ENCODE results near the gene CEP85. TPM values are rescaled to one million over a fixed set of nuclear protein-coding genes. Genes with fewer than 3 reads are reported as not detected.
A peak's percentile ranks its signal among the peaks of the same experiment; 100 is the strongest.

CEP85 gene
- total RNA-seq, 3 donors from 2014 or later: 4.8 to 11.7 (median 7.5) TPM

- Histone ChIP-seq H3K27ac (peak overlapping the region; percentile 6 to 74), H3K9me3 (no peaks in the 10 kb centered on the region), H3K4me3 (no peak overlapping the region), H3K4me1 (peaks cover 0 to 6% of the 10 kb centered on the region in 2 donors), H3K36me3 (no peaks in the 10 kb centered on the region), H3K27me3 (no peaks in the 10 kb centered on the region)
- intact Hi-C loops (cut with DNase I; ENCODE audit: low total_unique reads): no loop called here
- TF ChIP-seq POLR2AphosphoS5 (IDR thresholded peaks at IDR 0.05) (peak in 1 of 3 donors; percentile 39), POLR2A (IDR thresholded peaks at IDR 0.05) (no peak)
- no peak for DNase-seq (ENCODE audit: low spot score in 2 of 2)
Observed at GRCh38 chr1:26287033-26287711, 53.2 kb downstream of the CEP85 start.

- H3K4me1 ChIP-seq: peaks cover 0 to 6% of the 10 kb centered on the region in 2 donors
- intact Hi-C loops (cut with DNase I; ENCODE audit: low total_unique reads): no loop called here
- no peak for TF ChIP-seq CTCF (IDR thresholded peaks at IDR 0.05)
- TF ChIP-seq POLR2AphosphoS5 (IDR thresholded peaks at IDR 0.05): no peak
- TF ChIP-seq POLR2A (IDR thresholded peaks at IDR 0.05): no peak
- H3K9me3 ChIP-seq: no peaks in the 10 kb centered on the region
- H3K27me3 ChIP-seq: no peaks in the 10 kb centered on the region
- H3K27ac ChIP-seq: peak overlapping the region in 1 of 2 donors; percentile 74
- DNase-seq (ENCODE audit: low spot score in 2 of 2): no peak
- no peaks in the 10 kb centered on the region for H3K36me3 ChIP-seq
- no peak overlapping the region for H3K4me3 ChIP-seq
Observed at GRCh38 chr1:26287811-26288210, 53.8 kb downstream of the CEP85 start.

DNA sequence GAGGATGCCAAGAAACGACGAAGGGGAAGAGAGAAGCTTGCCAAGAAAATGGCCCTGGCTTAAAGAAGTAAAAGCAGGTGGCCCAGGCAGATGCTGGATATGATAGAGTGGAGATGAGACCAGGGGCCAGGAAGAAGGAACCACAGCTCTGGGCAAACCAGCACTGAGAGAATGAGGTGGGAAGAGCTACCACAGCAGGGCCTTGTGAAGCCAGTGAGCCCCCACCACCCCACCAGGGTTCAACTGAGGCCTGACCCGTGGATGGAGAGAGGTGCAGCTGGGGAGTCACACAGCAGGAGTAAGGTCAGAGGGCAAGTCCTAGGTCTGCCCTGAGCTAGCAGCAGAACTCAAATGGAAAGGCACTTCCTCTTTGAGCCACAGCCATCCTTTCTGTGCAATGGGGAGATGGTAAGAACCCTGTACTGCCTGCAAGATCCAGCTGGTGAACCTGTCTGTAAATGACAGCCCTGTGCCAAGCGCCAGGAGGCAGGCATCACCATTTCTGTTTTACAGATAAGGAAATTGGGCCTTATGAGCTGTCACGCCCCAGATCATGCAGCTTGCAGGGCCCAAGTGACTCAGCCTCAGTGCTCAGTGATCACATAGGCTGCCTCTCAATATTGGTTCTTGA is 54.4 kb downstream of the CEP85 start:
- TF ChIP-seq POLR2A (IDR thresholded peaks at IDR 0.05): no peak
- no peak for TF ChIP-seq CTCF (IDR thresholded peaks at IDR 0.05)
- TF ChIP-seq POLR2AphosphoS5 (IDR thresholded peaks at IDR 0.05): no peak
- peak overlapping the region in 1 of 2 donors; percentile 40 for H3K27ac ChIP-seq
- H3K9me3 ChIP-seq: no peaks in the 10 kb centered on the region
- H3K4me1 ChIP-seq: peaks cover 0 to 6% of the 10 kb centered on the region in 2 donors
- no peak for DNase-seq (ENCODE audit: low spot score in 2 of 2)
- intact Hi-C loops (cut with DNase I; ENCODE audit: low total_unique reads): no loop called here
- no peaks in the 10 kb centered on the region for H3K27me3 ChIP-seq
- no peaks in the 10 kb centered on the region for H3K36me3 ChIP-seq
- no peak overlapping the region for H3K4me3 ChIP-seq

GRCh38 chr1:26289158-26290059 is 55.4 kb downstream of the CEP85 start:
- Histone ChIP-seq H3K27ac (peak overlapping the region in 1 of 2 donors; percentile 40), H3K36me3 (no peaks in the 10 kb centered on the region), H3K27me3 (no peaks in the 10 kb centered on the region), H3K4me1 (peaks cover 0 to 3% of the 10 kb centered on the region in 2 donors), H3K4me3 (no peak overlapping the region), H3K9me3 (no peaks in the 10 kb centered on the region)
- intact Hi-C loops (cut with DNase I; ENCODE audit: low total_unique reads): no loop called here
- TF ChIP-seq POLR2AphosphoS5 (IDR thresholded peaks at IDR 0.05) (no peak), POLR2A (IDR thresholded peaks at IDR 0.05) (no peak), CTCF (IDR thresholded peaks at IDR 0.05) (no peak)
- DNase-seq (ENCODE audit: low spot score in 2 of 2): no peak

DNA sequence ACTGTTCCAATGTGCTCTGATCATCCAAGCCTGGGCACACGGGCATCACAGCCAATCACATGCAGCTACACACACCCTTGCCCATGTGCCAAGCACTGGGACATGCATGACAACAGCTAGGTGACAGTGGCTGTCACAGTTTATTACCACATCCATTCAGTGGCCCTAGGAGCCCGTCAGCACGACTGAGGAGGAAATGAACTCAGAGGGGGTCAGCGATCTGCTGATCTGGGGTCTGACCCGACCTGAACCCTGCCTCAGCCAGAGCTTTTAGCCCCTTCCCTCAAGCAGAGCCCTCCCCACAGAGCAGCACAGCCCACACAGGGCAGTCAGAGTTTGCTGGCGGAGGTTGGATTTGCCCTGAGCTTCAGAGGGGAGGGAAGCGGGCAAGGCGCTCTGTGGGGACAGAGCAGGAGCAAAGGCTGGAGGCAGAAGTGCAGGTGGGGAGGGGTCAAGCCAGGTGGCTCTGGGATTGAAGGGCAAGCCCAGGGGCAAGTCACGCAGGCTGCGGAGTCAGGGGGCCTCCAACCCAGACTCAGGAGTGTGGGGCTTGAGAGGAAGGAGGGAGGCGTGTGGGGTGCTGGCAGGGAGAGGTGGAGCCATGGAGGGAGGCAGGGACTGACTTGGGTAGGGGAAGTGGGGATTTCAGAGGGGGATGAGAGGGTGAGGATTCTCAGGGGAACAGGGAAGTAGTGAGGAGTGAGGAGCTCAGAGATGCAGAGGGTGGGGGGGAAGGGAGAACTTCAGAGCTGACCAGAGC is 56.3 kb downstream of the CEP85 start:
- no peaks in the 10 kb centered on the region for H3K4me1 ChIP-seq
- TF ChIP-seq POLR2A (IDR thresholded peaks at IDR 0.05): no peak
- TF ChIP-seq CTCF (IDR thresholded peaks at IDR 0.05): no peak
- TF ChIP-seq POLR2AphosphoS5 (IDR thresholded peaks at IDR 0.05): no peak
- no peaks in the 10 kb centered on the region for H3K9me3 ChIP-seq
- DNase-seq (ENCODE audit: low spot score in 2 of 2): no peak
- no peaks in the 10 kb centered on the region for H3K36me3 ChIP-seq
- no peak overlapping the region for H3K4me3 ChIP-seq
- H3K27ac ChIP-seq: peak overlapping the region in 1 of 2 donors; percentile 38
- no peaks in the 10 kb centered on the region for H3K27me3 ChIP-seq
- intact Hi-C loops (cut with DNase I; ENCODE audit: low total_unique reads): no loop called here
